Loucy (cell line): ENCODE results near the gene CHRM1.

Experiments used
- H2AFZ ChIP-seq: fragments of 200-600 bp; sonication (generic); 2 replicates; pipeline ENCODE4 v1.6.0; 2016; ENCODE audit warnings: antibody characterized with exemption, mild to moderate bottlenecking, low read length, moderate library complexity
- H3F3A ChIP-seq: fragments of 200-600 bp; 2 replicates; pipeline ENCODE4 v1.6.0; 2016; ENCODE audit warnings: antibody characterized with exemption, low read depth, mild to moderate bottlenecking
- H3K27me3 ChIP-seq: fragments of 200-600 bp; sonication (generic); 2 replicates; pipeline ENCODE4 v1.6.1; 2014; ENCODE audit warnings: low read length, mild to moderate bottlenecking; ENCODE audit not compliant: insufficient read depth, poor library complexity, severe bottlenecking
- H3K36me3 ChIP-seq: fragments of 200-600 bp; sonication (generic); 2 replicates; pipeline ENCODE4 v1.6.1; 2016; ENCODE audit warnings: low read length; ENCODE audit not compliant: insufficient read depth
- H3K4me1 ChIP-seq: fragments of 200-600 bp; sonication (generic); 2 replicates; pipeline ENCODE4 v1.5.1; 2014; ENCODE audit warnings: low read length, mild to moderate bottlenecking; ENCODE audit not compliant: insufficient read depth, poor library complexity, severe bottlenecking
- H3K4me2 ChIP-seq: fragments of 200-600 bp; sonication (generic); 2 replicates; pipeline ENCODE4 v1.6.0; 2014; ENCODE audit warnings: antibody characterized with exemption, low read length, low read depth, mild to moderate bottlenecking; ENCODE audit not compliant: poor library complexity, severe bottlenecking
- H3K4me3 ChIP-seq: fragments of 200-600 bp; sonication (generic); 2 replicates; pipeline ENCODE4 v1.5.1; 2014; ENCODE audit warnings: low read length, mild to moderate bottlenecking, mixed read lengths; ENCODE audit not compliant: poor library complexity, severe bottlenecking
- H3K79me2 ChIP-seq: fragments of 200-600 bp; sonication (generic); 2 replicates; pipeline ENCODE4 v1.6.1; 2014; ENCODE audit warnings: low read length; ENCODE audit not compliant: insufficient read depth
- H3K9ac ChIP-seq: fragments of 200-600 bp; sonication (generic); 2 replicates; pipeline ENCODE4 v1.6.0; 2014; ENCODE audit warnings: mild to moderate bottlenecking, low read depth, low read length, moderate library complexity; ENCODE audit not compliant: poor library complexity, severe bottlenecking
- H3K9me2 ChIP-seq: fragments of 200-600 bp; sonication (generic); replicated peaks from 2 replicates; pipeline ENCODE4 v1.6.1; 2016; ENCODE audit warnings: low read depth, low read length, mixed read lengths
- H3K9me3 ChIP-seq: fragments of 200-600 bp; sonication (generic); 2 replicates; pipeline ENCODE4 v1.6.1; 2014; ENCODE audit warnings: mild to moderate bottlenecking, antibody characterized with exemption, low read length, low read depth; ENCODE audit not compliant: insufficient read depth
- H4K20me1 ChIP-seq: fragments of 200-600 bp; sonication (generic); 2 replicates; pipeline ENCODE4 v1.6.0; 2014; ENCODE audit warnings: antibody characterized with exemption, low read length, mild to moderate bottlenecking; ENCODE audit not compliant: insufficient read depth, poor library complexity, severe bottlenecking
- EZH2phosphoT487 ChIP-seq: fragments of 200-600 bp; IDR thresholded peaks from 2 replicates; pipeline ENCODE4 v1.6.1; 2018; ENCODE audit warnings: antibody characterized with exemption, mild to moderate bottlenecking, moderate library complexity, borderline replicate concordance
- TF ChIP-seq, protein P1 (sequence below): fragments of 200-600 bp; sonication (generic); conservative IDR thresholded peaks from 2 replicates; pipeline ENCODE4 v1.5.1; 2014; ENCODE audit warnings: mild to moderate bottlenecking, antibody characterized with exemption, low read length

The CHRM1 gene

DNA sequence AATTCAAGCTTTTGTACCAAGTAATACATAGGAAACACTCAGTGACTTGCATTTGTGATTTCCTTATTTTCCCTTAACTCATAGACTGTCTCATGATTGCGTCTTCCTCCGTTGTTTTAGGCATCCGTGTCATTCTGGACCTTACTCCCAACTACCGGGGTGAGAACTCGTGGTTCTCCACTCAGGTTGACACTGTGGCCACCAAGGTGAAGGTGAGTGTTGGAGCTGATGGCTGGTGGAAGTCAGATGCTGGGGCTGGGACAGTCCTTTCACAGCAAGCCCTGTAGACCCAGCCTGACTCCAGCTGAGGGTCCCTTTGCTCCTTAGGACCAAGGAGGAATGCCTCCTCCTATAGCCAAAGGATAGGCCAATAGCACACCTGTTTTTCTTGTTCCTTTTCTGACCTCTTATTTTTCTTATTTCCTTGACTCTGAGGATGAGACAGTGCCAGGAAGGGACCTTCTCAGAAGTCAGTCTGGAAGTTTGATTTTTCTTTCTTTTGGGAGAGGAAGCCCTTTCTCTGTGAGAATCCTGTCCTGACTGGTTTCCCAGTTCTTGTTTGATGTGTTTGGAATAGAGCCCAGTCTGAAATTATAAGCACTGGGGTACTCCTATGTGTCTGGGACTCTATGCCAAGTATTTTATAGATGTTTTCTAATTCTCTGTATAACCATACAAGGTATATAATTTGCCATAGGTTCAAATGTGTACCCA lies 38.2 kb downstream of the CHRM1 start:
- peaks cover 58% of the 10 kb centered on the region for H4K20me1 ChIP-seq
- H3K4me3 ChIP-seq = peak overlapping the region; percentile 92

GRCh38 chr11:62882431-62882749 lies 38.8 kb downstream of the CHRM1 start:
- Histone ChIP-seq H3K27me3 (peaks cover 4% of the 10 kb centered on the region), H3K9me2 (no peaks in the 10 kb centered on the region), H3K79me2 (peaks cover 77% of the 10 kb centered on the region), H3K9me3 (no peaks in the 10 kb centered on the region), H3K4me3 (peak overlapping the region; percentile 92), H2AFZ (no peak overlapping the region), H3K4me2 (peak overlapping the region; percentile 100), H3K36me3 (peaks cover 50% of the 10 kb centered on the region), H3K9ac (peak overlapping the region; percentile 100), H4K20me1 (peaks cover 52% of the 10 kb centered on the region), H3F3A (no peaks in the 10 kb centered on the region), H3K4me1 (peaks cover 44% of the 10 kb centered on the region)
- TF ChIP-seq, protein P1, sequence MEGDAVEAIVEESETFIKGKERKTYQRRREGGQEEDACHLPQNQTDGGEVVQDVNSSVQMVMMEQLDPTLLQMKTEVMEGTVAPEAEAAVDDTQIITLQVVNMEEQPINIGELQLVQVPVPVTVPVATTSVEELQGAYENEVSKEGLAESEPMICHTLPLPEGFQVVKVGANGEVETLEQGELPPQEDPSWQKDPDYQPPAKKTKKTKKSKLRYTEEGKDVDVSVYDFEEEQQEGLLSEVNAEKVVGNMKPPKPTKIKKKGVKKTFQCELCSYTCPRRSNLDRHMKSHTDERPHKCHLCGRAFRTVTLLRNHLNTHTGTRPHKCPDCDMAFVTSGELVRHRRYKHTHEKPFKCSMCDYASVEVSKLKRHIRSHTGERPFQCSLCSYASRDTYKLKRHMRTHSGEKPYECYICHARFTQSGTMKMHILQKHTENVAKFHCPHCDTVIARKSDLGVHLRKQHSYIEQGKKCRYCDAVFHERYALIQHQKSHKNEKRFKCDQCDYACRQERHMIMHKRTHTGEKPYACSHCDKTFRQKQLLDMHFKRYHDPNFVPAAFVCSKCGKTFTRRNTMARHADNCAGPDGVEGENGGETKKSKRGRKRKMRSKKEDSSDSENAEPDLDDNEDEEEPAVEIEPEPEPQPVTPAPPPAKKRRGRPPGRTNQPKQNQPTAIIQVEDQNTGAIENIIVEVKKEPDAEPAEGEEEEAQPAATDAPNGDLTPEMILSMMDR = no peak
- no peak for TF ChIP-seq EZH2phosphoT487

More for the DNA sequence above, 38.2 kb downstream of the CHRM1 start:
- Histone ChIP-seq H3F3A (peaks cover 2% of the 10 kb centered on the region; the same call in 1 of the 2 replicates), H3K4me1 (peaks cover 44% of the 10 kb centered on the region), H3K36me3 (peaks cover 56% of the 10 kb centered on the region), H3K27me3 (peaks cover 4% of the 10 kb centered on the region), H3K79me2 (peaks cover 82% of the 10 kb centered on the region), H3K9me3 (no peaks in the 10 kb centered on the region), H3K4me2 (peak overlapping the region; percentile 100), H2AFZ (no peak overlapping the region), H3K9ac (peak overlapping the region; percentile 100), H3K9me2 (no peaks in the 10 kb centered on the region)
- TF ChIP-seq, protein P1 = no peak
- no peak for TF ChIP-seq EZH2phosphoT487

DNA sequence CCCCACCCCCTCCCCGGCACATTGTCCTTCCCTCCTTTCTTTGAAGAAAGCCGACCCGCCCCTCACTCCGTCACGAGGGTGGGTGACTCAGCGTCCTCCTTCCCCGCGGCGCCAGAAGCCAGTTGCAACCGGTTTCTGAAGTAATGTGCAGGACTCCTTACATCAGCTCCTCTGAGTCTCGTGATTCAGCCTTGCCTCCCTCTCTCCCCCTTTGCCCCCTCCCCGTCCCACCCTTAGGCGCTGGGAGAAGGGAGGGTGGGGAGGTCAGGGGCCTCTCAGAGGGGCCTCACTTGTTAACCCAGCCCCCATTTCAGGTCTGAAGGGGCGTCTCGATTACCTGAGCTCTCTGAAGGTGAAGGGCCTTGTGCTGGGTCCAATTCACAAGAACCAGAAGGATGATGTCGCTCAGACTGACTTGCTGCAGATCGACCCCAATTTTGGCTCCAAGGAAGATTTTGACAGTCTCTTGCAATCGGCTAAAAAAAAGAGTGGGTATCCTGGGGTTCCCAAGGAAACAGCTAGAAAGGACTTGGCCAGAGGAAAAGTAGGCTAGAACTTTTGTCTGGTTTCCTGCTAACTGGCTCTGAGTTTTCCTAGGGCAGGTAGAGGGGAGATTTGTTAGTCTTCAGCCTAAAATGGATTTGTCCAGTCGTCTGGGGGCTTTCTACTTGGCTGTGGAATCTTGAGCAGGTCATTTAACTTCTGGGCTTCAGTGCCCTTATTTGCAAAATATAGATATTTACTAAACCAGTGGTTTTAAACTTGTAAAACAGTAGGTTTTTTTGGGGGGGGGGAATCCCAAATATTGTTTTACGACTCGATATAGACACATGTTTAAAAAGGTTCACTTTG lies 39.4 kb downstream of the CHRM1 start:
- H3K27me3 ChIP-seq = peaks cover 4% of the 10 kb centered on the region
- no peaks in the 10 kb centered on the region for H3K9me2 ChIP-seq
- H4K20me1 ChIP-seq = peaks cover 47% of the 10 kb centered on the region
- TF ChIP-seq, protein P1 = no peak
- no peak for TF ChIP-seq EZH2phosphoT487
- no peak overlapping the region for H2AFZ ChIP-seq
- peak overlapping the region; percentile 100 for H3K4me2 ChIP-seq
- H3K9ac ChIP-seq = peak overlapping the region; percentile 100
- peaks cover 45% of the 10 kb centered on the region for H3K36me3 ChIP-seq
- H3K79me2 ChIP-seq = peaks cover 72% of the 10 kb centered on the region
- H3K9me3 ChIP-seq = no peaks in the 10 kb centered on the region
- no peaks in the 10 kb centered on the region for H3F3A ChIP-seq
- peaks cover 42% of the 10 kb centered on the region for H3K4me1 ChIP-seq
- H3K4me3 ChIP-seq = peak overlapping the region; percentile 92
